Measurements from ENCODE around the gene MIOS.
"Not testable (repeated sequence)": the region's sequence is repeated elsewhere in the genome, so short reads cannot be mapped to it uniquely, and the experiment has no call there.

MIOS gene

DNA sequence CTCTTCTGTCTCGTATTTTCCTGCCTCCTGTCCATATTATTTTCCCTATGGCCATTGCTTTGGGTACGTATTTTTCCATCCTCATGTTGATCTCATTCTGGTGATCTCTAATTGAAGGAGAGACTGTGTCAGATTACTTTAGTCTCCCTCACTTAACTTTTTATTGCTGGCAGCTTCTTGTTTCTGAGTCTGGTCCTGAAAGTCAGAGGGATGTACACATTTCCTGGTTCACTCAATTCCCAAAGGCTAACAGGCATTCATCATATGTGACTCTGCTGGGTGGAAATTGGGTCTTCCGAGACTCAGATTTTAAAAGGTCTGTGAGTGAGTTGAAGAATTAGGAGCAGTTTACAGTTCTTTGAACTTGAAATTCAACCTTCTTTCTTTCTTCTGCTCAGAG is 84.8 kb downstream of the MIOS start:
- DNase-seq: no peak

GRCh38 chr7:7652798-7653540 is 86.3 kb downstream of the MIOS start:
- no peak for DNase-seq

GRCh38 chr7:7653593-7654187 is 87.0 kb downstream of the MIOS start:
- no peak for DNase-seq

GRCh38 chr7:7654964-7655715 is 88.5 kb downstream of the MIOS start:
- DNase-seq: no peak

DNA sequence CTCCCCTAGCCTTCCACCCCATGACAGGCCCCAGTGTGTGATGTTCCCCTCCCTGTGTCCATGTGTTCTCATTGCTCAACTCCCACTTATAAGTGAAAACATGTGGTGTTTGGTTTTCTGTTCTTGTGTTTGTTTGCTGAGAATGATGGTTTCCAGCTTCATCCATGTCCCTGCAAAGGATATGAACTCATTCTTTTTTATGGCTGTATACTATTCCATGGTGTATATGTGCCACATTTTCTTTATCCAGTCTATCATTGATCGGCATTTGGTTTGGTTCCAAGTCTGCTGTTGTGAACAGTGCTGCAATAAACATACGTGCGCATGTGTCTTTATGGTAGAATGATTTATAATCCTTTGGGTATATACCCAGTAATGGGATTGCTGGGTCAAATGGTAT is 89.8 kb downstream of the MIOS start:
- not testable (repeated sequence) for DNase-seq

Measured in NCI-H774 (cell line).